ENCODE results near the gene TIMM23B.
"Not testable (repeated sequence)": the region's sequence is repeated elsewhere in the genome, so short reads cannot be mapped to it uniquely, and the experiment has no call there.

TIMM23B gene, protein sequence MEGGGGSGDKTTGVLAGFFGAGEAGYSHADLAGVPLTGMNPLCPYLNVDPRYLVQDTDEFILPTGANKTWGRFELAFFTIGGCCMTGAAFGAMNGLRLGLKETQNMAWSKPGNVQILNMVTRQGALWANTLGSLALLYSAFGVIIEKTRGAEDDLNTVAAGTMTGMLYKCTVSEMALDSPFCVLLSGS

DNA sequence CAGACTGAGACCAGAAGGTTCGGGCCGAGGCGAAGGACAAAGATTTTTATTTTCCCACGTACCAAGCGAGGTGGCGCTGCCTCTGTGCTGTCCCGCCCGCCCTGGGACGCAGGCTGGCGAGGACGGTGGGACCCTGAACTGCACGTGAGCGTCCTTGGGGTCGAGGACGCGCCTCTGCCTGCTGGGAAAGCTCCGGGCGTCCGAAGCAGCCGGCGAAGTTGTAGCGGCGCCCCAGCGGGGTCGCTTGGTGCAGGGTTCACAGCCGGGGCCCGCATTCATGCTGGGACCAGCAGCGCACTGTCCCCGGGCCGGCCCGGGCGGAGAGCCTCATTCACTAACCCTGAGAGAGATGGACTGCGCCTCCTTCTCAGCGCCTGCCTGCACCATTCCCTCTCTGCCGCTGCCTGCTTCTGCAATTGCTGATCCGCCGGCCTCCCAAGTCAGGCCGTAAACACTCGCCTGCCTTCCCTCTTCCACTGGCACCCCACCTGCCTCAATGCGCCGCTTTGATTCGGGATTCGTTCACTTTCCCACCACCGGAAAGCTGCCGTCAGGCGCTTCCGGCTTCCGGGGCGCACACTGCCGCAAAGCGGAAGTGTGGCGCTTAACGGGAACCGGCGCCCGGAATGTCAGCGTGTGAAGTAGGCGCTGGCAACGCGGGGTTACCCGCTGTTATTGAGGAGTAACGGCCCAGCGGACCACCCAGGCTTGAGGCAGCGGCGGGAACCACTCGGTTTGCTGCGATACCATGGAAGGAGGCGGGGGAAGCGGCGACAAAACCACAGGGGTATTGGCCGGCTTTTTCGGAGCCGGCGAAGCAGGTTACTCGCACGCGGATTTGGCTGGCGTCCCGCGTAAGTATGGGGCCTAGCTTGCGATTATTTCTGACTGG is at the start of gene TIMM23B, which contains the start of gene PARG:
TSS of gene TIMM23B (plus strand) at position 607 of the 892 bp plus-strand sequence. CDS start at position 749, 142 bp downstream.
TSS of gene PARG (minus strand) at position 581 of the 892 bp plus-strand sequence. CDS start at position 279, 302 bp downstream.
- peak; percentile 83 for DNase-seq

DNA sequence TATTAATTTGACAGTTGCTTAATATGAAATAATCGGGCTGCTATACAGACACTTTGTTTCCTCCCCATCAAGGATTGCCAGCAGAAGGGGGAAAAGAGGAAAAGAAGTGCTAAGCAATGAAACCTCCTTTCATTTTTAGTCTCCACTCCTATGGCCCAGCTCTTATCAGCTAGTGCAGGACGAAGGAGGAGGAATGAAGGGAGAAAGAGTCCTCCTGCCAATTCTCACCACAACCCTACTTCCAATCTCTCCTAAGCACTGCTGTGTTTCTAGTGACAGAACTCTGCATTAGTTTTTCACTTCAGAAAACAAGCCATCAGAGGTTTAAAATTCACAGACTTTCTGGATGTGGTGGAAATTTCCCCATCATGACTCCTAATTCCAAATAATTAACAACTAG is 41.9 kb upstream of the TIMM23B start:
- not testable (repeated sequence) for DNase-seq

DNA sequence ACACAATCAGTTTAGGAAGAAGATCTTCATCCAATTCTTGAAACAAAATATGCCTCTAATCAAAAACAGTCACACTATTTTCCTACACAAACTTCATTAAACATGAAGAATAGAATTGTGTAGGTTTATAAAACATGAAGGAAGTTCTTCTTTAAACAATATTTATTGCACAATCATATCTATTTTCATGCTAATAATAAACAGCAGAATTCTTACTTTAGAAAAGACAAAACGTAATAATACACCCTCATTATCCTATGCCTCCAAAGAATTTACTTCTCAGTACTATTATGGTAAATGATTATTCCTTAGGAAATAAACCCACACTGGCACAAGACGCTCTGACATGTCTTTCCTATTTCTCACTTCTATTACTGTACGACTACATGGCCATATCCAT is 41.4 kb upstream of the TIMM23B start:
- DNase-seq, result not testable (repeated sequence)

DNA sequence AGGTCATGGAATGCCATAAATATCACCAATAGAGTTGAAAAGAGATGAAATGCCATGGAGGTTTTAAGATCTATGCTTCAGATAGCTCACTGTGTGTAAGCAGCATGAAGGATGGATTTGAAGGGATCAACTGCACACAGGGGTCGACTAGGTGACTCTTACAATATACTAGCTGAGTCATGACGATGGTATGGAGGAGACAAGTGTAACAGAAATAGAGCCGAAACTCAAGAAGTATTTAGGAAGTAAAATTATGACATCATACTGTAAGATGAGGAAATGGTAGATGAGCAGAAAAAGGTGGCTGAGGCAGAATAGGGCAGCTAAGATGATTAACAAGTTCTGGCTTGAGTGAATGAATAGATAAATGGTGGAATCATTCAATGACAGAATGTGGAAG is 38.0 kb upstream of the TIMM23B start:
- not testable (repeated sequence) for DNase-seq

DNA sequence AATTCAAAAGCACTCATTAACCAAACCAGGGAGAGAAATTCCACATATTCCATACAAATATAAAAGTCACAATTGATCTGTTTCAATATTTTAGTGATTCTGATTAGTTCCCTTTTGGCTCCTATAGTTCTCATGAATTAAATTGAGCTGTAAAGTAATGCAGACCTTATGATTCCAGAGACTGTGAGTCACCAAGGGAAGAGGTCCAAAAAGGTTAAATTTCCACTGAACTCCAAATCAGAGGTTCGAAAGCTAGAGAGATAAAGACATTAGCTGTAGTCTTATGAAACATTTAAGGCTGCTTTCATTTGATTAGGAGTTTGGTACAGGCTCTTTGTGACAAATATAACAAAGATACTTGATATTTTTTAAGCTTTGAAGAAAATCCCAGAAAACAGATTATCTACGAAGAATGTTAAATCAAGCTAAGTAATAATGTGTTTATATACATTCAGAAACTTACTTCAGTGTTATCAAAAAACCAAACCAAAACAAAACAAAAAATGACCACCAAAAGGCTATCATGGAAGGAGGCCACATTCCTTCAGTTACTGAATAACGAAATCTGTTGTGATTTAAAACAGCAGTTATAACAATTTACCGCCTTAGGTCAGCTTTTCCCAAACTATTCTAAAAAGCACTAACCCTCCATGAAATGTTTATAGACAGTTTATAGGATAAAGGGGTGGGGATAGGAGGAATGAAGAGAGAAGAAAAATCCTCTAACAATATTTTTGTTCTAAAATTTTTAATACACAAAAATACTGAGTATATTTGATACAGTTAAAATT is 33.4 kb upstream of the TIMM23B start:
- not testable (repeated sequence) for DNase-seq

DNA sequence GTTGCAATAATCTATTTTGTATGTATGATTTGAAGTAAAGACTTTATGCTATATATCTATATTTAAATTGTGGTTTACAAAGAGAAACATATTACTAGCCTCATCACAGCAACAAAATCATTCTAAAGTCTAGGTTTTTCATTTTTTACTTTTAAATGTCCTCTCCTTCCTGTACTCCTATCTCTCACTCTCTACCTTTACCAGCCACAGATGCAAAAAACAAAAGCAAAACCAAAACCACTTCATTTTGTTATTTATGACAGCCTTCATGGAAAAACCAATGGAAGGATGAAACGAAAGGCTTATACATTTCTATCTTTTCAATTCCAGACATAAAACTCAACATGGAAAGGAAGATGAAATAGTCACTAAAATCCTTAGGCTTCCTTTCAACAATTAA is 31.6 kb upstream of the TIMM23B start:
- DNase-seq, result not testable (repeated sequence)

DNA sequence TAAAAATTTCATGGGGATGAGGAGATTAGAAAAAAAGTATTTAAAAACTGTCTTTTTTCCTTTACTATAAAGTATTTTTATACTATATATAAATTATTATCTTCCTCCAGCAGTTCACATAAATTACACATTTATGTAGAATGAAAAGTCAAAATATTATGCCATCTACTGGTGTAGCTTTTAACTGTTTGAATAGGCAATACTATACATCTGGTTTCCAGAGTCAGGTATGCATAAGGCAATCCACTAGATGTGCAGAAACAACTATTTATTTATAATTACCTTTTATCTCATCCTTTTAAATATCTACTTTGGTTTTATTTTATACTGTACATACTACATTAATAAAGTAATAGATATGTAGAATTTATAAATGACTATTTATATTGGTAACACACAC is 25.4 kb upstream of the TIMM23B start:
- DNase-seq, result not testable (repeated sequence)

DNA sequence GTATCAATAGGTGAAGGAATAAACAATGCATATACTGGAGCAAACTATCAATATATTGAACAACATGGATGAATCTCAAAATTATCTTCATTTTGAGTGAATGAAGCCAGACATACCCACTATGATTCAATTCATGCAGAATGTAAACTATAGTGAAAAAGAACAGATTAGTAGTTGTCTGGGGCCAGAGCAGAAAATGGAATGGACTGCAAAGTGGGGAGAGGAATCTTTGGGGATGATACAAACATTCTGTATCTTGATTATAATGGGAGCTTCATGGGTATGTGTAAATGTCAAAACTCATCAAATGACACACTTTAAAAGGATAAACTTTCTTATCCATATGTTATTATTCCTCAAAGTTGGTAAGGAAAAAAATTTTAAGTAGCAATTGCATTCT is 23.9 kb upstream of the TIMM23B start:
- not testable (repeated sequence) for DNase-seq

DNA sequence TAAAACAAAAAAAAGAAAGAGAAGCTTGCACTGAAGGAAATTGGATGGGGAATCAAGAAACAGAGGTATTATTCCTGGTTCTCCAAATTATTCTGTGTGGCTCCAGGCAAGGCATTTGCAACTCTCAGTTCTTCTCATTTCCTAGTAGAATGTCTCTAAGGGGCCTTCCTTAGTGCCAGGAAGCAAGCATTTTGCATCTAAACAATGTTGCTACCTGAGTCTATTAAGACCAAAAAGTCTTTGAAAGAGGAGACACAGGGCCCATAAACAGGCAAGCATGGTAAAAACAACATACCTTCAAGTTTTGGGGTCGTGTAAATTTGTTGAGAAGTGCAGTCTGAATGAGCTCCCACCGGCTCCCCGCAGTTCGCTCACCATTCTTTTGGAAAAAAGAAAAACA is 19.8 kb upstream of the TIMM23B start:
- DNase-seq, result not testable (repeated sequence)

DNA sequence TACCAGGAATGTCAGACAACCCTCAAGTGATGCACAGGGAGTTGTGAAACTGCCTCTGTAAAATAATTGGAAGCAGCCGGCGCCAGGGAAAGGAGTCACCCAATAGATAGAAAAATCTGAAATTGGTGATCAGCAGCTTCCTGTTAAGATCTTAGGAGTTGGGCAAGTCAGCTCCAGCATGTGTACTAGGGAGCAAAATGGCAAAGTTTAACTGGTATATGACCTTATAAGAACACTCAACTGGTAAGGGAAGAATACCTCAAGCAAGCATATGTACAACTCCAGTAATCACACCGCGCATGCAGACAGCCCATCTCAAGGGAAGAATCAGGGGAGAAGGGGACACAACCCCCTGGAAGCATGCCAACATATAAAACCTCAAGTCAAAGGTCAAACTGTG is 18.3 kb upstream of the TIMM23B start:
- not testable (repeated sequence) for DNase-seq

DNA sequence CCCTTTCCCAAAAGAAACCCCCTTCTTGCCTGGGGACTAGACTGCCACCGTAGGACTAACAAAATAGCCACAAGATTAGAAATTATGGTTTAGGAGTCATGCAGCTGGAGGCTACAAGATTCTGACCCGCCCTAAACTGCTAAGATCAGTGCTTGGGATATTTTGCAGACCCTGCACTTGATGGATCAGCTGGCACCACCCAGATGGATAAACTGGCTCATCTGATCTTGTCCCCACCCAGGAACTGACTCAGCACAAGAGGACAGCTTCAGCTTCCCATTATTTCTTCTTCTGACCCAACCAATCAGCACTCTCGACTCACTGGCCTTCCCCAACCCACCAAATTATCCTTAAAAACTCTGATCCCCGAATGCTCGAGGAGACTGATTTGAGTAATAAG is 10.6 kb upstream of the TIMM23B start:
- DNase-seq, result not testable (repeated sequence)

DNA sequence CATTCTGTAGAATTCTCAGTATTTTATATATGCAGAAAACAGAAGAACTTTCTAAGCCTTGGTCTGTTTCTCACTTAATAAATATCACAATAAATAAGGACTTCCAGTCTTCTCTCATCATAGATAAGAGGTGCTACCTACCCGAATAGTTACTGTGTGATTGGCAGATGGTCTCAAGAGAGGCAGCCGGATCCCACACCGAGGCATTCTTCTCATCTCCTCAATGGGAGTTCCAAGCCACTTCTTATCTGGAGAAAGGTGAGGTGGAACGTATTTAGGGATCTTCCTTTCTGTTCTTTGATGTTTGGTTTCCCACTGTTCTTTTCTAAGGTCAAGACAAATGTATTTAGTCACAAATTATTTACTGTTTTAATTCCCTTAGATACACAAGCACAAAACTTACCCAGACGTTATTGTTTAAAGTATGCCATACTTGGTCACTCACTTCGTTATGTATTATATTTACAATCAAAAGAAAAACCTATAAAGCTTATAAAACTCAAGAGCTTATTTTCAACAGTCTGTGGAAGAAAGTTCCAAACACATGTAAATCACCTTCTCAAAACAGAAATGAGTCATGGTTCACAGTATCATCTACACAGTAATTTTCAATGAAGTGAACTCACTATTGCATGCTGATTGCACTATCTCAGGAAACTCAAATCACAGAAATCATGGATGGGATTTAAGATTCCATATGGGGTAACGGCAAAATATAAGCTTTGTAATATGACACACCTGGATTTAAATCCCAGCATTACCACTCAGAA is 9.7 kb upstream of the TIMM23B start:
- DNase-seq, result not testable (repeated sequence)

DNA sequence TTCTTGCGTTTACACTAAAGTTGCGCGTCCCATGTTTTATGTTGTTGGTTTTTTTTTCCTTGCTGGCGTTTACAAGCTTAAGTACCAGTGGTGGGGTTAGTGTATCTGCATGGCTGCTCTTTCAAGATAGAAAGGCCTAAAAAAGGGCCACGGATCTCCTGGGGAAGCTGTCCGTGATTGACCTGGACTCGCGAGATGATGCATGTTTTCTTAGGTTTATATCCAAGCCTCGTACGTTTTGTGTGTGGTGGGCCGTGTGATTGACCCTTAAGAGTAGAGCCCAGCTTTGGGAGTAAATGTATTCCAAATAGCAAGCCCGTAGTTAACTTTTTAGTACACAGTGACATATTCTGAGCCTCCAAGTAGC is 469 bp downstream of the TIMM23B start:
- not testable (repeated sequence) for DNase-seq

DNA sequence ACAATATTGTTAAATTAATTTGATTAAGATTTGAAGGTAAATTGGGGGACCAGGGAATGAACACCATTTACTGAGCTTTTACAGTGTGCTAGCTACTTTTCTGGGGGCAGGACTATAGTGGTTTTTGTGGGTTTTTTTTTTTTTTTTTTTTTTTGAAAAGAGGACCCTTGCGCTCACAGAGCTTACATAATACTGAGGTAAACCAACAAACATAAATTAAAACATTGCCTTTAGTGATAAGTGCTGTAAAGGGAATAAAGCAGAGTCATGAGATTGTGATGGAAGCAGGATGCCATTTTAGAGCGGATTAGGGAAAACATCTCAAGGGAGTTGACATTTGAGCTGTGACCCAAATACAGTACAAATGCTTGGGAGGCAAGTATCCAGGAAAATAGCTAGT is 1.8 kb downstream of the TIMM23B start:
- DNase-seq, result not testable (repeated sequence)

DNA sequence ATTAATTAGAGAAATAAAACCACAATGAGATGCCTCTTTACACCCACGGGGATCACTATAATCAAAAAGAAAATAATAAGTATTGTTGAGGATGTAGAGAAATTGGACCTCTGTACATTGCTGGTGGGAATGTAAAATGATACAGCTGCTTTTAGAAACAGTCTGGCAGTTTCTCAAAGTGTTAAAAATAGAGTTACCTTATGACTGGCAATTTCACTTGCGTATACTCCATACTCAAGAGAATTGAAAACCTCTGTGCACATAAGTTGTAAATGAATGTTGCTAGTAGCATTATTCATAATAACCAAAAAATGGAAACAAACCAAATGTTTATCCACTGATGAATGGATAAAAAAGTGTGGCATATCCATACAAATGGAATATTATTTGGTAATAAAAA is 6.3 kb downstream of the TIMM23B start:
- DNase-seq, result not testable (repeated sequence)

DNA sequence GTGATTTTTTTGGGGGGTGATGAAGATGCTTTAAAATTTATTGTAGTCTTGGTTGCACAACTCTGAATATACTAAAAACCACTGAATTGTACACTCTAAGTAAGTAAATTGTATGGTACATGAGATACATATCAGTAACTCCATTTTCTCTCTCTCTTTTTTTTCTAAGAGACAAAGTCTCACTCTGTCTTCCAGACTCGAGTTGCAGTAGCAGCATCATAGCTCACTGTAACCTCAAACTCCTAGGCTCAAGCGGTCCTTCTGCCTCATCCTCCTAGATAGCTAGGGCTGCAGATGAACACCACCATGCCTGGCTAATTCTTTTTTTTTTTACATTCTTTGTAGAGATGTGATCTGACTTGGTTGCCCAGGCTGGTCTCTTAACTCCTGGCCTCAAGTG is 6.9 kb downstream of the TIMM23B start:
- not testable (repeated sequence) for DNase-seq

DNA sequence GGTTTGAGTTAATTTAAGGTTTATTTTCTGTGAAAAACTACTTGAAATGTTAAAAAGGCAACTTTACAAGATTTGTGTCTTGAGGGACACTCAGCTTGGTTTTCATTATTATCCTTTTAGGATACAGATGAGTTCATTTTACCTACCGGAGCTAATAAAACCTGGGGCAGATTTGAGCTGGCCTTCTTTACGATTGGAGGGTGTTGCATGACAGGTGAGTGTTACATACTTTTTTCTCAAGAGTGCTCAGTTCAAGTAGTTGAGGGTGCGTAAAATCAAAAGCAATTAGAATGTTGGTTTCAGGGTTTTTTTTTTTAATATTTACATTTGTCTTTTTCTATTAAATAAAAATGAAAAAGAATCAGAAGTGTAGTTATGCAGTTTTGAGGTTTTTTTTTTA is 10.2 kb downstream of the TIMM23B start:
- not testable (repeated sequence) for DNase-seq

DNA sequence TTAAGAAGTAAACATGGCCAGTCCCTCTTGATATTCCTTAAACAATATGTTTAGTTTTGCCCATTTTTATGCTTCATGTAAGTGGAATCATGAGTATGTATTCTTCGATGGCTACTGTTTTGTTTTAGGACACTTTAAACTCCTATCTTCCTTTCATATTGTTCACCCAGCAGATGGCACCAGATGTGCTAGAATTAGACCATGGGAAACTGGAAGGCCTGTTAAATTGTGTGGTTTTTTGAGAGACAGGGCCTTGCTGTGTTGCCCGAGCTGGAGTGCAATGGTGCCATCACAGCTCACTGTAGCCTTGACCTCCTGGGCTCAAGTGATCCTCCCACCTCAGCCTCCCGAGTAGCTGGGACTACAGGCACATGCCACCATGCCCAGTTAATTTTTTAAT is 11.3 kb downstream of the TIMM23B start:
- DNase-seq, result not testable (repeated sequence)

DNA sequence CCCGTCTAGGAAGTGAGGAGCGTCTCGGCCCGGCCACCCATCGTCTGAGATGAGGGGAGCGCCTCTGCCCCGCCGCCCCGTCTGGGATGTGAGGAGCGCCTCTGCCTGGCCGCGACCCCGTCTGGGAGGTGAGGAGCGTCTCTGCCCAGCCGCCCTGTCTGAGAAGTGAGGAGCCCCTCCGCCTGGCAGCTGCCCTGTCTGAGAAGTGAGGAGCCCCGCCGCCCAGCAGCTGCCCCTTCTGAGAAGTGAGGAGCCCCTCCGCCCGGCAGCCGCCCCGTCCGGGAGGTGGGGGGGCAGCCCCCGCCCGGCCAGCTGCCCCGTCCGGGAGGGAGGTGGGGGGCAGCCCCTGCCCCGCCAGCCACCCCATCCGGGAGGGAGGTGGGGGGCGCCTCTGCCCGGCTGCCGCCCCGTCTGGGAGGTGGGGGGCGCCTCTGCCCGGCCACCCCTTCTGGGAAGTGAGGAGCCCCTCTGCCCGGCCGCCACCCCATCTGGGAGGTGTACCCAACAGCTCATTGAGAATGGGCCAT is 28.5 kb downstream of the TIMM23B start:
- not testable (repeated sequence) for DNase-seq

DNA sequence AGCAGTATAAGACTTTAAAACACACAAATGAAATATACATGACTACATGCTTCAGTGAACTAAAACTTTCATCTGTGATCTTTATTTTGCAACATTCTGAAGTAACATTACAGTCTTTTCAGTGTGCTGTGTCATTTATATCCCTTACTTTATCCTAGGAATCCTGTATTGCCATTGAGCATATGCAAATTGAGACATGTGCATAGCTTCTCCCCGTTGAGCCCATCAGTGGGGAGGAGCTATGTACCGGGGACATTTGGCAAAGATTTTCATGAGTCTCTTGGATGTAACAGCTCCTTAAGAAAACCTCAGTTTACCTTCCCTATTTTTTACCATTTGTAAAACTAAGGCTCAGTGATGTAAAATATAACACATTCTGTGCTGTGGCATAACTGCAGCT is 29.6 kb downstream of the TIMM23B start:
- DNase-seq, result not testable (repeated sequence)

DNA sequence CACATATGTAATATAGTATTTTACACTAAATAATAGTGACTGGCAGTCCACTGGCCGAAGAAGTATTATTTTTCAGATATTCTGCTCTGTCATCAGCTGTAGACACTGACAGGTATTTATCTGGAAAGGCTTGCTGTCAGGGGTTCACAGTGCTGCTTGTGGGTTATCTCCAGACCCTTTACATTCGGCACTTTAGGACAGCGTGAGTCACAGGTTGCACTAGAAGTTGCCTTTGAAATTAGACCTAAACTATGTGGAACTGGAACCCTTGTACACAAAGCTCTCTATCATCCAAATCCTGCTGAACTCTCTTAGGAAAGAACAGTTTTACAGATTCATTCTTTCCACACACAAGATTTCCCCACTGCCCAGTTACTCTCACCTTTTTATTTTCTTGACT is 30.2 kb downstream of the TIMM23B start:
- not testable (repeated sequence) for DNase-seq

DNA sequence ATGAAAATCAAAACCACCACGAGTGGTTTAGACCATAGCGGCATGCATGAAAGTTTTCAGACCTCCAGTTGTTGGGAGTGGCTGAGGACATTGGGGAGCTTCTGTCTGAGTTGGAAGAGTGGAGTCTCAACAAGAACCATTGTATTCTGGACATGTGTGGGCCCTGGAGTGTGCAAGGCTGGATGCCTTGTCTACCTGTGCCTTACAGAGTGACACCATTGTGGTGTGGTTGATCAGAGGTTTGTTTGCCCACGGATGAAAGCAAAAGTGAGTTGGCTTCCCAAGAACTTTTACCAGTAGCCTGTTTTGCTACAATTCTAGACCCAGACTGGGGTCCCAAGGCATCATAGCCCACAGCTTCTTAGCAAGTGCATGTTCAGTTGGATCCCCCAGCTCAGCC is 35.9 kb downstream of the TIMM23B start:
- not testable (repeated sequence) for DNase-seq

Data from activated naive CD4-positive, alpha-beta T cell treated with Interleukin-2 at 50 U/mL for 16 hours (primary cell).